ENCODE results near the gene PAAF1. TPM values are rescaled to one million over a fixed set of nuclear protein-coding genes. Genes with fewer than 3 reads are reported as not detected.
A peak's percentile ranks its signal among the peaks of the same experiment; 100 is the strongest.

The PAAF1 gene
- total RNA-seq, 1 experiment from 2014 or later = 13.3 TPM

GRCh38 chr11:73869332-73869949 lies 7.4 kb upstream of the PAAF1 start:
- POLR2A ChIA-PET (ENCODE audit: unreplicated experiment) = interaction anchor here (0.6 kb wide), 1 partner anchor 63 kb away, joined by 6 read pairs; no protein-coding TSS in a partner anchor

GRCh38 chr11:73870261-73870660 lies 6.5 kb upstream of the PAAF1 start:
- no peak overlapping the region for H3K4me2 ChIP-seq (ENCODE audit: low read length)
- H3K27me3 ChIP-seq (ENCODE audit: low read length) = no peaks in the 10 kb centered on the region
- no peak overlapping the region for H3K4me3 ChIP-seq (ENCODE audit: low read length)
- no peaks in the 10 kb centered on the region for H3F3A ChIP-seq (ENCODE audit: low read length, unreplicated experiment)
- peaks cover 27% of the 10 kb centered on the region; the same call in 1 of the 2 replicates for H3K36me3 ChIP-seq (ENCODE audit: low read depth, low read length)
- no peak overlapping the region for H3K27ac ChIP-seq (ENCODE audit: low read length)
- no peaks in the 10 kb centered on the region for H3K9me3 ChIP-seq (ENCODE audit: low read length)
- H3K9ac ChIP-seq (ENCODE audit: low read length) = no peak overlapping the region
- H3K4me1 ChIP-seq (ENCODE audit: insufficient read depth, low read length) = peaks cover 32% of the 10 kb centered on the region
- no peak for DNase-seq
- BruUV-seq (replicated peaks) = no TSS peak
- no peaks in the 10 kb centered on the region for H4K20me1 ChIP-seq (ENCODE audit: low read length)
- intact Hi-C loops (cut with micrococcal nuclease) = no loop called here
- no peak for ATAC-seq
- H2AFZ ChIP-seq (ENCODE audit: low read length) = no peak overlapping the region
- ChIA-PET POLR2A (ENCODE audit: unreplicated experiment) (no interaction called here), CTCF (no interaction called here)
- H3K79me2 ChIP-seq (ENCODE audit: low read length) = peaks cover 23% of the 10 kb centered on the region
- TF ChIP-seq EZH2 (IDR thresholded peaks at IDR 0.05; ENCODE audit: low read length, unreplicated experiment) = no peak
- no peak for TF ChIP-seq CTCF (conservative IDR thresholded peaks at IDR 0.05; ENCODE audit: low read depth, low read length)
- no peak for TF ChIP-seq EZH2phosphoT487 (IDR thresholded peaks at IDR 0.05; ENCODE audit: borderline replicate concordance, low read length)
- H3K9me2 ChIP-seq (replicated peaks; ENCODE audit: low read length) = no peaks in the 10 kb centered on the region

More at GRCh38 chr11:73869332-73869949, 7.4 kb upstream of the PAAF1 start:
- BruUV-seq (replicated peaks) = no TSS peak
- Histone ChIP-seq H3K9me2 (replicated peaks; ENCODE audit: low read length) (no peaks in the 10 kb centered on the region), H3K4me3 (ENCODE audit: low read length) (no peak overlapping the region), H2AFZ (ENCODE audit: low read length) (no peak overlapping the region), H3K4me2 (ENCODE audit: low read length) (0 out of 2 replicates have a peak overlapping the region, but pooled peaks have one; percentile 5), H3F3A (ENCODE audit: low read length, unreplicated experiment) (no peaks in the 10 kb centered on the region), H3K9ac (ENCODE audit: low read length) (no peak overlapping the region), H3K27ac (ENCODE audit: low read length) (0 out of 2 replicates have a peak overlapping the region, but pooled peaks have one; percentile 7), H3K36me3 (ENCODE audit: low read depth, low read length) (peaks cover 22% of the 10 kb centered on the region; the same call in 1 of the 2 replicates), H3K9me3 (ENCODE audit: low read length) (no peaks in the 10 kb centered on the region), H3K4me1 (ENCODE audit: insufficient read depth, low read length) (peaks cover 27% of the 10 kb centered on the region), H3K27me3 (ENCODE audit: low read length) (no peaks in the 10 kb centered on the region), H4K20me1 (ENCODE audit: low read length) (no peaks in the 10 kb centered on the region), H3K79me2 (ENCODE audit: low read length) (peaks cover 15% of the 10 kb centered on the region)
- DNase-seq (peak; percentile 58), ATAC-seq (peak; percentile 69)
- CTCF ChIA-PET = no interaction called here
- intact Hi-C loops (cut with micrococcal nuclease) = no loop called here
- TF ChIP-seq EZH2 (IDR thresholded peaks at IDR 0.05; ENCODE audit: low read length, unreplicated experiment) = no peak
- TF ChIP-seq EZH2phosphoT487 (IDR thresholded peaks at IDR 0.05; ENCODE audit: borderline replicate concordance, low read length) = no peak
- no peak for TF ChIP-seq CTCF (conservative IDR thresholded peaks at IDR 0.05; ENCODE audit: low read depth, low read length)

GRCh38 chr11:73872749-73873357 lies 3.9 kb upstream of the PAAF1 start:
- CTCF ChIA-PET = no interaction called here
- no TSS peak for BruUV-seq (replicated peaks)
- ATAC-seq (no peak), DNase-seq (no peak)
- TF ChIP-seq CTCF (conservative IDR thresholded peaks at IDR 0.05; ENCODE audit: low read depth, low read length) (no peak), EZH2 (IDR thresholded peaks at IDR 0.05; ENCODE audit: low read length, unreplicated experiment) (no peak), EZH2phosphoT487 (IDR thresholded peaks at IDR 0.05; ENCODE audit: borderline replicate concordance, low read length) (no peak)
- Histone ChIP-seq H3K4me3 (ENCODE audit: low read length) (no peak overlapping the region), H3F3A (ENCODE audit: low read length, unreplicated experiment) (no peaks in the 10 kb centered on the region), H3K79me2 (ENCODE audit: low read length) (peaks cover 45% of the 10 kb centered on the region), H3K27me3 (ENCODE audit: low read length) (no peaks in the 10 kb centered on the region), H3K27ac (ENCODE audit: low read length) (no peak overlapping the region), H3K9ac (ENCODE audit: low read length) (no peak overlapping the region), H3K9me2 (replicated peaks; ENCODE audit: low read length) (no peaks in the 10 kb centered on the region), H2AFZ (ENCODE audit: low read length) (no peak overlapping the region), H3K36me3 (ENCODE audit: low read depth, low read length) (peaks cover 28% of the 10 kb centered on the region; the same call in 1 of the 2 replicates), H3K4me2 (ENCODE audit: low read length) (no peak overlapping the region), H4K20me1 (ENCODE audit: low read length) (no peaks in the 10 kb centered on the region), H3K4me1 (ENCODE audit: insufficient read depth, low read length) (peaks cover 29% of the 10 kb centered on the region), H3K9me3 (ENCODE audit: low read length) (no peaks in the 10 kb centered on the region)
- POLR2A ChIA-PET (ENCODE audit: unreplicated experiment) = no interaction called here
- intact Hi-C loops (cut with micrococcal nuclease) = no loop called here
